H9 (cell line): Measurements from ENCODE around the gene HVCN1. TPM values are rescaled to one million over a fixed set of nuclear protein-coding genes. Genes with fewer than 3 reads are reported as not detected.

Experiments used
- DNase-seq: peaks from one replicate; pipeline ENCODE4 v3.0.0-alpha.2; 2017
- H2AFZ ChIP-seq: one replicate; pipeline ENCODE4 v1.6.1; 2013; ENCODE audit warnings: mild to moderate bottlenecking, low read length, control low read depth, moderate library complexity
- H2AK5ac ChIP-seq: 2 replicates; pipeline ENCODE4 v1.6.1; 2013; ENCODE audit warnings: low read length, control low read depth, mixed read lengths; ENCODE audit not compliant: insufficient read length
- H2BK120ac ChIP-seq: one replicate; pipeline ENCODE4 v1.6.1; 2013; ENCODE audit warnings: low read depth, mild to moderate bottlenecking, low read length, control low read depth, inconsistent platforms; ENCODE audit not compliant: poor library complexity, severe bottlenecking
- H2BK12ac ChIP-seq: 2 replicates; pipeline ENCODE4 v1.6.1; 2013; ENCODE audit warnings: low read length, control low read depth, mixed read lengths, low read depth; ENCODE audit not compliant: insufficient read length
- H2BK15ac ChIP-seq: 2 replicates; pipeline ENCODE4 v1.6.1; 2013; ENCODE audit warnings: low read depth, low read length, control low read depth
- H2BK20ac ChIP-seq: one replicate; pipeline ENCODE4 v1.6.1; 2013; ENCODE audit warnings: low read depth, mild to moderate bottlenecking, low read length, control low read depth, inconsistent platforms; ENCODE audit not compliant: poor library complexity, severe bottlenecking
- H2BK5ac ChIP-seq: 2 replicates; pipeline ENCODE4 v1.6.1; 2013; ENCODE audit warnings: low read length, control low read depth, mixed read lengths; ENCODE audit not compliant: insufficient read length
- H3K14ac ChIP-seq: 2 replicates; pipeline ENCODE4 v1.6.1; 2013; ENCODE audit warnings: low read length, control low read depth; ENCODE audit not compliant: insufficient read depth
- H3K18ac ChIP-seq: 2 replicates; pipeline ENCODE4 v1.6.1; 2013; ENCODE audit warnings: low read depth, mild to moderate bottlenecking, mixed read lengths, low read length, control low read depth; ENCODE audit not compliant: insufficient read length
- H3K23ac ChIP-seq: 2 replicates; pipeline ENCODE4 v1.6.1; 2013; ENCODE audit warnings: low read length, control low read depth, mixed read lengths, low read depth; ENCODE audit not compliant: insufficient read length
- H3K23me2 ChIP-seq: 2 replicates; pipeline ENCODE4 v1.6.1; 2013; ENCODE audit warnings: low read depth, mild to moderate bottlenecking, mixed read lengths, low read length, control low read depth; ENCODE audit not compliant: insufficient read length, poor library complexity, severe bottlenecking
- H3K27ac ChIP-seq: 2 replicates; pipeline ENCODE4 v1.5.1; 2013; ENCODE audit warnings: low read length, control low read depth, mixed read lengths, low read depth; ENCODE audit not compliant: insufficient read length
- H3K27me3 ChIP-seq: 2 replicates; pipeline ENCODE4 v1.6.1; 2013; ENCODE audit warnings: low read length, control low read depth, inconsistent platforms; ENCODE audit not compliant: insufficient read depth
- H3K4ac ChIP-seq: 2 replicates; pipeline ENCODE4 v1.6.1; 2013; ENCODE audit warnings: low read depth, mild to moderate bottlenecking, control low read depth, inconsistent platforms, low read length, moderate library complexity
- H3K4me1 ChIP-seq: 2 replicates; pipeline ENCODE4 v1.6.1; 2013; ENCODE audit warnings: low read length, control low read depth, inconsistent platforms; ENCODE audit not compliant: insufficient read depth
- H3K4me2 ChIP-seq: 2 replicates; pipeline ENCODE4 v1.6.1; 2013; ENCODE audit warnings: low read length, control low read depth, mixed read lengths; ENCODE audit not compliant: insufficient read length, insufficient read depth
- H3K56ac ChIP-seq: 2 replicates; pipeline ENCODE4 v1.6.1; 2013; ENCODE audit warnings: low read depth, mild to moderate bottlenecking, mixed read lengths, low read length, control low read depth; ENCODE audit not compliant: insufficient read length
- H3K79me1 ChIP-seq: 2 replicates; pipeline ENCODE4 v1.6.1; 2013; ENCODE audit warnings: low read depth, mild to moderate bottlenecking, moderate library complexity, low read length, control low read depth, inconsistent platforms; ENCODE audit not compliant: insufficient read depth, poor library complexity, severe bottlenecking
- H3K79me2 ChIP-seq: 2 replicates; pipeline ENCODE4 v1.6.1; 2013; ENCODE audit warnings: low read length, control low read depth, inconsistent platforms; ENCODE audit not compliant: insufficient read depth
- H3K9ac ChIP-seq: 2 replicates; pipeline ENCODE4 v1.6.1; 2013; ENCODE audit warnings: low read length, control low read depth, mixed read lengths; ENCODE audit not compliant: insufficient read length; ENCODE audit errors: extremely low read depth
- H3K9me3 ChIP-seq: one replicate; pipeline ENCODE4 v1.6.1; 2013; ENCODE audit warnings: low read depth, low read length, inconsistent platforms; ENCODE audit not compliant: control insufficient read depth
- H3T11ph ChIP-seq: one replicate; pipeline ENCODE4 v1.6.1; 2013; ENCODE audit warnings: mild to moderate bottlenecking, low read length, control low read depth, inconsistent platforms
- H4K20me1 ChIP-seq: one replicate; pipeline ENCODE4 v1.6.1; 2013; ENCODE audit not compliant: control insufficient read depth, insufficient read length, insufficient read depth
- H4K5ac ChIP-seq: 2 replicates; pipeline ENCODE4 v1.6.1; 2013; ENCODE audit warnings: low read depth, mild to moderate bottlenecking, mixed read lengths, low read length, control low read depth; ENCODE audit not compliant: insufficient read length
- H4K8ac ChIP-seq: replicated peaks from 2 replicates; pipeline ENCODE4 v1.6.1; 2013; ENCODE audit warnings: low read length, control low read depth, mixed read lengths, low read depth; ENCODE audit not compliant: insufficient read length
- H4K91ac ChIP-seq: 2 replicates; pipeline ENCODE4 v1.6.1; 2013; ENCODE audit warnings: low read depth, mild to moderate bottlenecking, moderate library complexity, mixed read lengths, low read length, control low read depth; ENCODE audit not compliant: insufficient read length
- H3K27ac Mint-ChIP-seq, 3 experiments: 2 replicates in 2 of 3; 3 replicates in 1 of 3; pipeline ENCODE4 v1.8.0; 2020 to 2021; ENCODE audit warnings: mixed read lengths in 3 of 3, mild to moderate bottlenecking in 1 of 3, moderate library complexity in 1 of 3
- H3K27me3 Mint-ChIP-seq: 2 replicates; pipeline ENCODE4 v1.8.0; 2021; ENCODE audit warnings: low read depth, mild to moderate bottlenecking, moderate library complexity, mixed read lengths
- H3K36me3 Mint-ChIP-seq, 3 experiments: 2 replicates in 2 of 3; 3 replicates in 1 of 3; pipeline ENCODE4 v1.8.0; 2020 to 2021; ENCODE audit warnings: low read depth in 3 of 3, mixed read lengths in 3 of 3; ENCODE audit not compliant: insufficient read depth in 1 of 3
- H3K4me1 Mint-ChIP-seq, 2 experiments: 2 replicates each; pipeline ENCODE4 v1.8.0; 2020; ENCODE audit warnings: mixed read lengths in 2 of 2
- H3K4me3 Mint-ChIP-seq, 2 experiments: 2 replicates in 1 of 2; 3 replicates in 1 of 2; pipeline ENCODE4 v1.8.0; 2020 to 2021; ENCODE audit warnings: mild to moderate bottlenecking in 2 of 2, mixed read lengths in 2 of 2, moderate library complexity in 1 of 2
- H3K9me3 Mint-ChIP-seq, 2 experiments: 2 replicates in 1 of 2; 3 replicates in 1 of 2; pipeline ENCODE4 v1.8.0; 2020; ENCODE audit warnings: mild to moderate bottlenecking in 2 of 2, mixed read lengths in 2 of 2, moderate library complexity in 1 of 2
- CTCF ChIP-seq: fragments of 200-600 bp; sonication (generic); conservative IDR thresholded peaks from 3 replicates; pipeline ENCODE4 v1.8.0; 2021; ENCODE audit warnings: antibody characterized with exemption, mild to moderate bottlenecking
- WGBS: extraction: QIAGEN DNeasy Blood & Tissue Kit; methylation state at CpG from one replicate; pipeline ENCODE4 v1.1.7; 2013; ENCODE audit warnings: missing lambda C conversion rate, low lambda C conversion rate, mixed read lengths; ENCODE audit not compliant: insufficient read length; ENCODE audit errors: extremely low coverage; 5-methylcytosine and 5-hydroxymethylcytosine counted together
- total RNA-seq: library from RNA; stranded (reverse); gene quantifications from 2 replicates; pipeline ENCODE4 v1.2.1, GENCODE V29; 2021

The HVCN1 gene
- total RNA-seq, 1 experiment from 2014 or later = 5.2 TPM

GRCh38 chr12:110702081-110702480 lies 13.2 kb upstream of the HVCN1 start:
- no peaks in the 10 kb centered on the region for H3K9me3 ChIP-seq
- no peak overlapping the region for H3K4me3 Mint-ChIP-seq
- WGBS = no CpG with 5 or more reads among the region's 5 CpGs

More at GRCh38 chr12:110702081-110702480, 13.2 kb upstream of the HVCN1 start:
- peaks cover 4% of the 10 kb centered on the region for H3K27me3 Mint-ChIP-seq
- Histone ChIP-seq H2BK20ac (no peak overlapping the region), H4K91ac (no peak overlapping the region), H3K23ac (no peak overlapping the region), H3K14ac (no peak overlapping the region), H4K20me1 (no peaks in the 10 kb centered on the region), H3K18ac (no peak overlapping the region), H3K79me1 (no peaks in the 10 kb centered on the region), H2BK12ac (no peak overlapping the region), H4K5ac (no peak overlapping the region), H3T11ph (no peak overlapping the region), H3K9ac (no peak overlapping the region), H3K79me2 (no peaks in the 10 kb centered on the region), H2BK15ac (no peak overlapping the region), H2BK5ac (no peak overlapping the region), H2AFZ (no peak overlapping the region), H2AK5ac (no peak overlapping the region), H4K8ac (no peak overlapping the region), H3K27me3 (no peaks in the 10 kb centered on the region), H2BK120ac (no peak overlapping the region), H3K4me2 (no peak overlapping the region), H3K4ac (no peak overlapping the region), H3K56ac (no peak overlapping the region), H3K27ac (no peak overlapping the region), H3K23me2 (no peaks in the 10 kb centered on the region), H3K4me1 (no peaks in the 10 kb centered on the region)
- no peak overlapping the region for H3K27ac Mint-ChIP-seq
- H3K36me3 Mint-ChIP-seq = no peaks in the 10 kb centered on the region
- peaks cover 0 to 8% of the 10 kb centered on the region in 2 experiments; a peak in 1 of 4 replicates for H3K4me1 Mint-ChIP-seq
- no peaks in the 10 kb centered on the region for H3K9me3 Mint-ChIP-seq
- DNase-seq = no peak
- no peak for TF ChIP-seq CTCF
